Parathyroid adenoma (tissue), 2 donors: ENCODE data around the gene TROAP.

ENCODE experiments used
- H2AFZ ChIP-seq: fragments of 300-600 bp; sonication (generic); one replicate; pipeline ENCODE4 v1.7.0; 2017; ENCODE audit warnings: antibody characterized with exemption, mild to moderate bottlenecking
- H3K27ac ChIP-seq: fragments of 300-600 bp; sonication (generic); one replicate; pipeline ENCODE4 v1.7.0; 2017
- H3K27me3 ChIP-seq: fragments of 300-600 bp; sonication (generic); one replicate; pipeline ENCODE4 v1.7.0; 2017; ENCODE audit warnings: low read length; ENCODE audit not compliant: control insufficient read depth, insufficient read depth
- H3K36me3 ChIP-seq: fragments of 300-600 bp; sonication (generic); one replicate; pipeline ENCODE4 v1.7.0; 2017; ENCODE audit warnings: low read length; ENCODE audit not compliant: control insufficient read depth, insufficient read depth
- H3K4me1 ChIP-seq: fragments of 300-600 bp; sonication (generic); one replicate; pipeline ENCODE4 v1.7.0; 2017; ENCODE audit warnings: control low read depth
- H3K4me2 ChIP-seq: fragments of 300-600 bp; sonication (generic); one replicate; pipeline ENCODE4 v1.7.0; 2017; ENCODE audit warnings: low read length
- H3K4me3 ChIP-seq: fragments of 300-600 bp; sonication (generic); one replicate; pipeline ENCODE4 v1.7.0; 2017; ENCODE audit warnings: low read depth, low read length
- H3K79me2 ChIP-seq: fragments of 300-600 bp; sonication (generic); one replicate; pipeline ENCODE4 v1.7.0; 2017; ENCODE audit warnings: control low read depth
- H3K9ac ChIP-seq: fragments of 300-600 bp; sonication (generic); one replicate; pipeline ENCODE4 v1.7.0; 2017; ENCODE audit warnings: mild to moderate bottlenecking
- H3K9me3 ChIP-seq: fragments of 300-600 bp; sonication (generic); one replicate; pipeline ENCODE4 v1.7.0; 2017; ENCODE audit warnings: low read length; ENCODE audit not compliant: control insufficient read depth
- TF ChIP-seq, protein P1 (sequence below): fragments of 300-600 bp; sonication (generic); IDR thresholded peaks from one replicate; pipeline ENCODE4 v1.7.0; 2017; ENCODE audit warnings: antibody characterized with exemption, mild to moderate bottlenecking
- donor health status: primary hyperparathyroidism.

TROAP gene

DNA sequence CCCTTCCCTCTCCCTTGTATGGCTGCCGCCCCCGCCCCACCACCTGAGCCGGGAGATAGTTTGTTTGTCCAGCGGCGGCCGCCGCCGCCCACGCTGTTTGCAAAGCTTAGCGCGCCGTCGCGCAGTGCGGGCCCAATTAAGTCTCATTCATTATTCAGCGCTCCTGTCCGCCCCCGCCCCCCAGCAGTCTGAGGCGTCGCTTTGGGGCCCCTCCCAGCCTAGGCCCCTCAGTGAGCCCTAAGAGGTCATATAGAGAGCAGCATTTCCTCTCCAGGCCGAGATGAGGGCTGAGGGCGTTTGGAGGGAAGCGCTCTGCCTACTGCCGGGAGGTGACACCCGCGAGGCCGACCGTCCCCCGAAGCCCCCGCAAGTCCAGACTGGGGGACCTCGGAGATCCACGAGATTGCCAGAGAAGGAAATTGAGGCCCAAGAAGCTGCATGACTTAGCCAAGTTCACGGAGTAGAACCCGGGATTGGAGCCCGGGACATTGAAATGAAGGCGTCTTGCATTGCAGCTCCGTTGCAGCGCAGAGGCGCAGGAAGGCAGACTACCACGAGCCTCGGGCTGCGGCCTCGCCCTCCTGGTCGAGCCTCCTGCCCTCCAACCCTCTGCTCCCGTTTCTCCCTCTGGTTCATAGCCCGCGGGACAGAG is 23.7 kb downstream of the TROAP start, which contains the start of gene DNAJC22:
DNAJC22 (plus strand) TSS at position 230 of the 652 bp plus-strand sequence. CDS start 1,985 bp downstream, outside the sequence.
- no peaks in the 10 kb centered on the region for H3K9me3 ChIP-seq
- H3K4me1 ChIP-seq: peaks cover 28% of the 10 kb centered on the region
- H3K36me3 ChIP-seq: no peaks in the 10 kb centered on the region
- H3K27ac ChIP-seq: no peak within 1 kb of the TSS
- peak within 1 kb of the TSS; percentile 44 for H3K4me3 ChIP-seq
- TF ChIP-seq, protein P1, sequence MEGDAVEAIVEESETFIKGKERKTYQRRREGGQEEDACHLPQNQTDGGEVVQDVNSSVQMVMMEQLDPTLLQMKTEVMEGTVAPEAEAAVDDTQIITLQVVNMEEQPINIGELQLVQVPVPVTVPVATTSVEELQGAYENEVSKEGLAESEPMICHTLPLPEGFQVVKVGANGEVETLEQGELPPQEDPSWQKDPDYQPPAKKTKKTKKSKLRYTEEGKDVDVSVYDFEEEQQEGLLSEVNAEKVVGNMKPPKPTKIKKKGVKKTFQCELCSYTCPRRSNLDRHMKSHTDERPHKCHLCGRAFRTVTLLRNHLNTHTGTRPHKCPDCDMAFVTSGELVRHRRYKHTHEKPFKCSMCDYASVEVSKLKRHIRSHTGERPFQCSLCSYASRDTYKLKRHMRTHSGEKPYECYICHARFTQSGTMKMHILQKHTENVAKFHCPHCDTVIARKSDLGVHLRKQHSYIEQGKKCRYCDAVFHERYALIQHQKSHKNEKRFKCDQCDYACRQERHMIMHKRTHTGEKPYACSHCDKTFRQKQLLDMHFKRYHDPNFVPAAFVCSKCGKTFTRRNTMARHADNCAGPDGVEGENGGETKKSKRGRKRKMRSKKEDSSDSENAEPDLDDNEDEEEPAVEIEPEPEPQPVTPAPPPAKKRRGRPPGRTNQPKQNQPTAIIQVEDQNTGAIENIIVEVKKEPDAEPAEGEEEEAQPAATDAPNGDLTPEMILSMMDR: no peak
- H3K79me2 ChIP-seq: no peaks in the 10 kb centered on the region
- peak within 1 kb of the TSS; percentile 44 for H2AFZ ChIP-seq
- H3K9ac ChIP-seq: no peak within 1 kb of the TSS
- no peaks in the 10 kb centered on the region for H3K27me3 ChIP-seq
- peak within 1 kb of the TSS; percentile 59 for H3K4me2 ChIP-seq

DNA sequence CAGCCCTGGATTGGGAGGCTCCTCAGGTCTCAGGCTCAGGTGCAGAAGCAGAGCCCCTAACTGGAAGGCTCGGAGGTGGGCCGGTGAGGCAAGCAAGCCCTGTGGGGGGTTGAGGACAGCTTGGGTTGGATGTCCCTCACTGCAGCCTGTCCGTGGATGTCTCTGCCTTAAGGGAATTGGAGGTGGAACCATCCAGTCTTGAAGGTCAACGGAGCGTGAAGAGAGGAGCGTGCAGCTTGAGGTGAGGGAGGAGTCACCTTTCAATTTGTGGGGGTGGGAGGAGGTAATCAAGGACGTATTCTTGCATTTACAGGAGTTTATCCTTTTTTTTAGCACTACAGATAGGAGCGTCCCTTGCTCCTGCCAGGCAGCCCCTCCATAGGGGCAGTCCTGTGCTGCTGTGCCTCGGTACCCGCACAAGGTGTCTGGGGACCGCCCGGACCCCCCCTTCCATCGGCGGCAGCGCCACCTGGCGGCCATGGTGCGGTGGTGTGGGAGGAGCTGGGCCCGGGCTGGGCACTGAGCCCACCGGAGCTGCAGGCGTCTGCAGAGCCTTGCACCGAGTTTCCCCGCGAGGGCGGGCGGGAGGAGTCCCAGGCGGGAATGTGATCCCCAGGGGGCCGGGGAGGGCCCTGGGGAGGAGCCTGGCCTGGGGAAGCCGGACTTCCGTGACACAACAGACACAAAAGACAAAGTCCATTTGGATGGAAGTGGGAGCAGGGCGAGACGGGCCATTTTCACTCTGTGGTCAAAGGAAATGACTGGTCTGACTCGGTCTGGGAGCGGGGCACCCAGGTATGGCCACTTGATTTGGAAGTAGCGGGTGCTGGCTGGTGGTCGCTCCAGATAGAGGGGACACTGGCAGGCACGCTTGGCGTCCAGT is 24.5 kb downstream of the TROAP start:
- Histone ChIP-seq H2AFZ (peak overlapping the region; percentile 18), H3K27me3 (no peaks in the 10 kb centered on the region), H3K36me3 (no peaks in the 10 kb centered on the region), H3K9ac (no peak overlapping the region), H3K79me2 (no peaks in the 10 kb centered on the region), H3K4me2 (peak overlapping the region; percentile 47), H3K9me3 (no peaks in the 10 kb centered on the region), H3K4me1 (peaks cover 28% of the 10 kb centered on the region), H3K27ac (no peak overlapping the region), H3K4me3 (peak overlapping the region; percentile 44)
- TF ChIP-seq, protein P1: peak; percentile 95

DNA sequence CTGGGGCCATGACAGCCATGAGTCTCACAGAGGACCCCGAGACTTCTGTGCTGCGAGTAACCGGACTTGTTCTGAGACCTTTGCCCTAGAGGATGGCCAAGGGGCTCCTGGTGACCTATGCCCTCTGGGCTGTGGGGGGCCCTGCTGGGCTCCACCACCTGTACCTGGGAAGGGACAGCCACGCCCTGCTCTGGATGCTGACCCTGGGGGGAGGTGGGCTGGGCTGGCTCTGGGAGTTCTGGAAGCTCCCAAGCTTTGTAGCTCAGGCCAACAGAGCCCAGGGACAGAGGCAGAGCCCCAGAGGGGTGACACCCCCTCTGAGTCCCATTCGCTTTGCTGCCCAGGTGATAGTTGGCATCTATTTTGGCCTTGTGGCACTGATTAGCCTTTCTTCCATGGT is 25.7 kb downstream of the TROAP start:
- no peak overlapping the region for H3K4me3 ChIP-seq
- no peak overlapping the region for H3K27ac ChIP-seq
- no peaks in the 10 kb centered on the region for H3K36me3 ChIP-seq
- TF ChIP-seq, protein P1: no peak
- no peaks in the 10 kb centered on the region for H3K27me3 ChIP-seq
- no peak overlapping the region for H3K9ac ChIP-seq
- no peak overlapping the region for H2AFZ ChIP-seq
- no peak overlapping the region for H3K4me2 ChIP-seq
- no peaks in the 10 kb centered on the region for H3K9me3 ChIP-seq
- no peaks in the 10 kb centered on the region for H3K79me2 ChIP-seq
- peaks cover 20% of the 10 kb centered on the region for H3K4me1 ChIP-seq

DNA sequence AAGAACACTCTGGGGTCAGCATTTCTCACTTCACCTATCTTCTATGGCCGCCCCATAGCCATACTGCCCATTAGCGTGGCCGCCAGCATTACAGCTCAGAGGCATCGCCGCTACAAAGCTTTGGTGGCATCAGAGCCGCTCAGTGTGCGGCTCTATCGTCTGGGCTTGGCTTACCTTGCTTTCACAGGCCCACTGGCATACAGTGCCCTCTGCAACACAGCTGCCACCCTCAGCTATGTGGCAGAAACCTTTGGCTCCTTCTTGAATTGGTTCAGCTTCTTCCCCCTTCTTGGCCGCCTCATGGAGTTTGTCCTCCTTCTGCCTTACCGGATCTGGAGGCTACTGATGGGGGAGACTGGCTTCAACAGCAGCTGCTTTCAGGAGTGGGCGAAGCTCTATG is 26.2 kb downstream of the TROAP start:
- Histone ChIP-seq H3K9me3 (no peaks in the 10 kb centered on the region), H3K4me2 (no peak overlapping the region), H3K27ac (no peak overlapping the region), H3K79me2 (no peaks in the 10 kb centered on the region), H2AFZ (no peak overlapping the region), H3K4me1 (peaks cover 20% of the 10 kb centered on the region), H3K4me3 (no peak overlapping the region), H3K27me3 (no peaks in the 10 kb centered on the region), H3K9ac (no peak overlapping the region), H3K36me3 (no peaks in the 10 kb centered on the region)
- TF ChIP-seq, protein P1: no peak
